ENCODE measurements around the gene LONRF2. TPM values are rescaled to one million over a fixed set of nuclear protein-coding genes. Genes with fewer than 3 reads are reported as not detected.
"Not testable (repeated sequence)": the region's sequence is repeated elsewhere in the genome, so short reads cannot be mapped to it uniquely, and the experiment has no call there.

Gene LONRF2
- total RNA-seq, 3 donors from 2014 or later: 5.1 to 24.9 (median 19.9) TPM

DNA sequence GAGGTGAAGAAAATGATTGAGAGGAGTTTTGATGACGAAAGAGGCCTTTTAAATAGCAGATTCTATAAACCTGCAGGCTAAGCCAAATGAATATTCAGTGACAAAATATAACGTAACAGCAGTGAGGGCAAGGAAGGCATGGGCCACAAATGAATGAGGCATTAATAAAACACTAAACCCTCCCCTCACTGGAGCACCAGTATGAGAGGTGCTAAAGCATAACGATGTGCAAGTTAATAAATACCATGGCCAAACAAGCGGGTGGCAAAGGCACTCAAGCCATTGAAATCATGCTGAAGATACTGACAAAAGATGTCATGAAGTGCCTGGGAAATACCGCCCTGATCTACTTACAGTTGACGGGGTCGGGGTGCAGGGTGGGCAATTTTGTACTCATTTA lies 30.2 kb upstream of the LONRF2 start:
- no peak for DNase-seq (ENCODE audit: low spot score in 2 of 2)
- no peaks in the 10 kb centered on the region for H3K9me3 ChIP-seq
- no peaks in the 10 kb centered on the region for H3K27me3 ChIP-seq
- no peak overlapping the region for H3K27ac ChIP-seq
- intact Hi-C loops (cut with DNase I; ENCODE audit: low total_unique reads): no loop called here
- no peaks in the 10 kb centered on the region for H3K4me1 ChIP-seq
- no peaks in the 10 kb centered on the region for H3K36me3 ChIP-seq
- H3K4me3 ChIP-seq: no peak overlapping the region
- no peak for TF ChIP-seq POLR2A (IDR thresholded peaks at IDR 0.05)
- TF ChIP-seq, protein P1, sequence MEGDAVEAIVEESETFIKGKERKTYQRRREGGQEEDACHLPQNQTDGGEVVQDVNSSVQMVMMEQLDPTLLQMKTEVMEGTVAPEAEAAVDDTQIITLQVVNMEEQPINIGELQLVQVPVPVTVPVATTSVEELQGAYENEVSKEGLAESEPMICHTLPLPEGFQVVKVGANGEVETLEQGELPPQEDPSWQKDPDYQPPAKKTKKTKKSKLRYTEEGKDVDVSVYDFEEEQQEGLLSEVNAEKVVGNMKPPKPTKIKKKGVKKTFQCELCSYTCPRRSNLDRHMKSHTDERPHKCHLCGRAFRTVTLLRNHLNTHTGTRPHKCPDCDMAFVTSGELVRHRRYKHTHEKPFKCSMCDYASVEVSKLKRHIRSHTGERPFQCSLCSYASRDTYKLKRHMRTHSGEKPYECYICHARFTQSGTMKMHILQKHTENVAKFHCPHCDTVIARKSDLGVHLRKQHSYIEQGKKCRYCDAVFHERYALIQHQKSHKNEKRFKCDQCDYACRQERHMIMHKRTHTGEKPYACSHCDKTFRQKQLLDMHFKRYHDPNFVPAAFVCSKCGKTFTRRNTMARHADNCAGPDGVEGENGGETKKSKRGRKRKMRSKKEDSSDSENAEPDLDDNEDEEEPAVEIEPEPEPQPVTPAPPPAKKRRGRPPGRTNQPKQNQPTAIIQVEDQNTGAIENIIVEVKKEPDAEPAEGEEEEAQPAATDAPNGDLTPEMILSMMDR (IDR thresholded peaks at IDR 0.05): no peak
- no peak for TF ChIP-seq POLR2AphosphoS5 (IDR thresholded peaks at IDR 0.05)

DNA sequence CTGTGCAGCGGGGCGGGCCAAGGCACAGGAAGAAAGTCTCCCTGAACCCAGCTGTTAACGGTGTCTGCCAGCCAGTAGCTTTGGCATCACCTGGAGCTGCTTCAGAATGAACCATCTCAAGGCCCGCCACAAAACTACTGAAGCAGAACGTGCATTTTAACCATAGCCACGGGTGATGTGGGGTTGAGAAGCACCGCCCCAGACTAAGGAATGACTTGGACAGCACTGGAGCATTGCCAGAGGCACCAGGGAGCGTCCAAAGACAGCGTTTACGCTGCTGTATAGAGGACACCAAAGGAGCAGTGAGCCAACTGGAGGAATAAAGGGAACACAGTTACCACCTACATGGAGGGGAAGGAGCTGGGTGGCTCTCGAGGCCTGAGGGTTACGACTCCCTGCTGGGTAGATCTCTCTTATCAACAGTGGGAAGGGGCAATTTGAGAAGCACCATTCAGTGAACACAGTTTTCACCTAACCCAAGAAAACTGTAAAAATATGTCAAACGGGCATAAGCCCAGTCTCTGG lies 28.4 kb upstream of the LONRF2 start:
- Histone ChIP-seq H3K9me3 (no peaks in the 10 kb centered on the region), H3K4me1 (no peaks in the 10 kb centered on the region), H3K4me3 (no peak overlapping the region), H3K27ac (no peak overlapping the region), H3K27me3 (no peaks in the 10 kb centered on the region), H3K36me3 (no peaks in the 10 kb centered on the region)
- intact Hi-C loops (cut with DNase I; ENCODE audit: low total_unique reads): no loop called here
- DNase-seq (ENCODE audit: low spot score in 2 of 2): no peak
- TF ChIP-seq, protein P1 (IDR thresholded peaks at IDR 0.05): no peak
- TF ChIP-seq POLR2AphosphoS5 (IDR thresholded peaks at IDR 0.05) (no peak), POLR2A (IDR thresholded peaks at IDR 0.05) (no peak)

DNA sequence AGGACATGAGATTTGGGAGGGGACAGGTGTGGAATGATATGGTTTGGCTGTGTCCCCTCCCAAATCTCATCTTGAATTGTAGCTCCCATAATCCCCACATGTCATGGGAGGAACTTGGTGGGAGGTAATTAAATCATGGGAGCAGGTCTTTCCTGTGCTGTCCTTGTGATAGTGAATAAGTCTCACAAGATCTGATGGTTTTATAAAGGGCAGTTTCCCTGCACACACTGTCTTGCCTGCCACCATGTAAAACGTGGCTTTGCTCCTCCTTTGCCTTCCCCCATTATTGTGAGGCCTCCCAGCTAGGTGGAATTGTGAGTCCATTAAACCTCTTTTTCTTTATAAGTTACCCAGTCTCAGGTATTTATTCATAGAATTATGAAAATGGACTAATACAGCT lies 22.8 kb upstream of the LONRF2 start:
- H3K27me3 ChIP-seq; DNase-seq (ENCODE audit: low spot score in 2 of 2); H3K4me3 ChIP-seq; H3K27ac ChIP-seq; H3K4me1 ChIP-seq; H3K9me3 ChIP-seq; H3K36me3 ChIP-seq: not testable (repeated sequence)
- intact Hi-C loops (cut with DNase I; ENCODE audit: low total_unique reads): loop anchor here (5.0 kb wide), 1 partner anchor 1068 kb away; no protein-coding TSS in a partner anchor

DNA sequence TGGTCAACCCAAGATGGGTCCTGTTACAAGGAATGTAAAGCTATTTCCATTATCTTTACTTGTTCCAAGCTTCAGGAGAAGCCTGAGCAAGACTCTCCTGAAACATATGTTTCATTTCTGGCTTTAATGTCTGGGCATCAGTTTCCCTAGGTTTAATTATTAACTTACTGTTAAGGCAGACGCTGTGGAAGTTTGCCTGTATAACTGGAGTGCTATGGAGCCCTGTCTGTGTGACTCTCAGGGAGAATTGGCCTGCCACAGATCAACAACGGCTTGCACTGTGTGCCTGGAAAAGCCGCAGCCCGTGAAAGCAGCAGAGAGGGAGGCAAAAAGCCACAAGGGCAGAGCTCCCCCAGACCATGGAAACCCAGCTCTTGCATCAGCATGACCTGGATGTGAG lies 22.1 kb upstream of the LONRF2 start:
- intact Hi-C loops (cut with DNase I; ENCODE audit: low total_unique reads): no loop called here
- Histone ChIP-seq H3K27me3 (peaks cover 0 to 4% of the 10 kb centered on the region in 2 donors), H3K27ac (no peak overlapping the region), H3K36me3 (no peaks in the 10 kb centered on the region), H3K4me3 (no peak overlapping the region), H3K4me1 (no peaks in the 10 kb centered on the region), H3K9me3 (no peaks in the 10 kb centered on the region)
- DNase-seq (ENCODE audit: low spot score in 2 of 2): no peak
- TF ChIP-seq POLR2A (IDR thresholded peaks at IDR 0.05): no peak
- TF ChIP-seq, protein P1 (IDR thresholded peaks at IDR 0.05): no peak
- no peak for TF ChIP-seq POLR2AphosphoS5 (IDR thresholded peaks at IDR 0.05)

DNA sequence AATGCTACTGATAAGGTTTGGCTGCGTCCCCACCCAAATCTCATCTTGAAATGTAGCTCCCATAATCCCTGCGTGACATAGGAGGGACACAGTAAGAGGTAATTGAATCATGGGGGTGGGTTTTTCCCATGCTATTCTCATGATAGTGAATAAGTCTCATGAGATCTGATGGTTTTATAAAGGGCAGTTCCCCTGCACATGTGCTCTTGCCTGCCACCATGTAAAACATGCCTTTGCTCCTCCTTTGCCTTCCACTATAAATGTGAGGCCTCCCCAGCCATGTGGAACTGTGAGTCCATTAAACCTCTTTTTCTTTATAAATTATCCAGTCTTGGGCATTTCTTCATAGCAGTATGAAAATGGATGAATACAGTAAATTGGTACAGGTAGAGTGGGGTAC lies 20.2 kb upstream of the LONRF2 start:
- H3K4me1 ChIP-seq; H3K9me3 ChIP-seq; H3K4me3 ChIP-seq; H3K36me3 ChIP-seq; H3K27ac ChIP-seq; H3K27me3 ChIP-seq; intact Hi-C loops (cut with DNase I; ENCODE audit: low total_unique reads); DNase-seq (ENCODE audit: low spot score in 2 of 2): not testable (repeated sequence)

DNA sequence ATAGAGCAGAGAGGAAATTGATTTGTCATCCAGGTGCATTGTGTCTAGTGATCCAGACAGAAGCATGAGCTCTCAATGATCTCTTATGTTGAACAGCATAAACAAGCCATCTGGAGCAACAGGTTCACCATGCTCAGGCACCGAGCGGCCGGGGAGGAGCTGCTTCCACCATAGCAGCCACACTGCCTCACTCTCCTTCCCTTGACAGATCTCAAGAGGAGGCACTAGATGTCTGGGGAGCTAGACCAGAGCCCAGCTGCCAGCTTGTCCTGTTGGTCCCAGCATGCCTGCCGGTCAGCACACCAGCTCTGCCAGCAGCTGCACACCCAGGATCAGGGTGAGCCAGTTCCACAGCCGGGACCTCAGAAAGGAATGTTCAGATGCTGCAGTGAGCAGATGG lies 17.5 kb upstream of the LONRF2 start:
- intact Hi-C loops (cut with DNase I; ENCODE audit: low total_unique reads): no loop called here

More for the DNA sequence above, 17.5 kb upstream of the LONRF2 start:
- Histone ChIP-seq H3K27me3 (peaks cover 0 to 4% of the 10 kb centered on the region in 2 donors), H3K4me3 (no peak overlapping the region), H3K36me3 (no peaks in the 10 kb centered on the region), H3K9me3 (no peaks in the 10 kb centered on the region), H3K27ac (no peak overlapping the region), H3K4me1 (no peaks in the 10 kb centered on the region)
- no peak for TF ChIP-seq POLR2AphosphoS5 (IDR thresholded peaks at IDR 0.05)
- no peak for TF ChIP-seq POLR2A (IDR thresholded peaks at IDR 0.05)
- TF ChIP-seq, protein P1 (IDR thresholded peaks at IDR 0.05): no peak
- DNase-seq (ENCODE audit: low spot score in 2 of 2): no peak

All from breast epithelium (tissue), 4 donors.